DMS53 treated with DMSO at 0.1 percent for 48 hours (cell line): ENCODE data around the gene CARHSP1.
"Not testable (repeated sequence)": the region's sequence is repeated elsewhere in the genome, so short reads cannot be mapped to it uniquely, and the experiment has no call there.

Source experiments
- DNase-seq: peaks from one replicate; lab custom pipeline; 2025; ENCODE audit not compliant: unreplicated experiment; lab: John Stamatoyannopoulos, UW

The CARHSP1 gene

GRCh38 chr16:8868416-8869211, at the start of gene CARHSP1:
TSS of gene CARHSP1 (minus strand) at chr16:8869006. CDS start at chr16:8859328, 9,678 bp downstream.
- peak; percentile 69 for DNase-seq

- not testable (repeated sequence) for DNase-seq
Observed at GRCh38 chr16:8917336-8917735, 48.5 kb upstream of the CARHSP1 start.

- no peak for DNase-seq
Observed at GRCh38 chr16:8916541-8917225, 47.9 kb upstream of the CARHSP1 start.

GRCh38 chr16:8915722-8916301, 47.0 kb upstream of the CARHSP1 start:
- DNase-seq: no peak

GRCh38 chr16:8914098-8914497, 45.3 kb upstream of the CARHSP1 start:
- DNase-seq: no peak

GRCh38 chr16:8912793-8913192, 44.0 kb upstream of the CARHSP1 start:
- no peak for DNase-seq

GRCh38 chr16:8910811-8911210, 42.0 kb upstream of the CARHSP1 start:
- DNase-seq: no peak

GRCh38 chr16:8908810-8909468, 40.1 kb upstream of the CARHSP1 start:
- DNase-seq: no peak

- DNase-seq: no peak
Observed at GRCh38 chr16:8907096-8907495, 38.3 kb upstream of the CARHSP1 start.

- no peak for DNase-seq
Observed at GRCh38 chr16:8905795-8906591, 37.2 kb upstream of the CARHSP1 start.

GRCh38 chr16:8905168-8905762, 36.5 kb upstream of the CARHSP1 start:
- peak; percentile 2 for DNase-seq

- DNase-seq: no peak
Observed at GRCh38 chr16:8904018-8904430, 35.2 kb upstream of the CARHSP1 start.

- no peak for DNase-seq
Observed at GRCh38 chr16:8903004-8903403, 34.2 kb upstream of the CARHSP1 start.

- DNase-seq: no peak
Observed at GRCh38 chr16:8901320-8901861, 32.6 kb upstream of the CARHSP1 start.

GRCh38 chr16:8900343-8900742, 31.5 kb upstream of the CARHSP1 start:
- DNase-seq: no peak

GRCh38 chr16:8899709-8900317, 31.0 kb upstream of the CARHSP1 start:
- no peak for DNase-seq

- DNase-seq: no peak
Observed at GRCh38 chr16:8898660-8899318, 30.0 kb upstream of the CARHSP1 start.

GRCh38 chr16:8894736-8895334, 26.0 kb upstream of the CARHSP1 start:
- DNase-seq: no peak
